ENCODE data around the gene RBBP4.
"Not testable (repeated sequence)": the region's sequence is repeated elsewhere in the genome, so short reads cannot be mapped to it uniquely, and the experiment has no call there.

RBBP4 gene

DNA sequence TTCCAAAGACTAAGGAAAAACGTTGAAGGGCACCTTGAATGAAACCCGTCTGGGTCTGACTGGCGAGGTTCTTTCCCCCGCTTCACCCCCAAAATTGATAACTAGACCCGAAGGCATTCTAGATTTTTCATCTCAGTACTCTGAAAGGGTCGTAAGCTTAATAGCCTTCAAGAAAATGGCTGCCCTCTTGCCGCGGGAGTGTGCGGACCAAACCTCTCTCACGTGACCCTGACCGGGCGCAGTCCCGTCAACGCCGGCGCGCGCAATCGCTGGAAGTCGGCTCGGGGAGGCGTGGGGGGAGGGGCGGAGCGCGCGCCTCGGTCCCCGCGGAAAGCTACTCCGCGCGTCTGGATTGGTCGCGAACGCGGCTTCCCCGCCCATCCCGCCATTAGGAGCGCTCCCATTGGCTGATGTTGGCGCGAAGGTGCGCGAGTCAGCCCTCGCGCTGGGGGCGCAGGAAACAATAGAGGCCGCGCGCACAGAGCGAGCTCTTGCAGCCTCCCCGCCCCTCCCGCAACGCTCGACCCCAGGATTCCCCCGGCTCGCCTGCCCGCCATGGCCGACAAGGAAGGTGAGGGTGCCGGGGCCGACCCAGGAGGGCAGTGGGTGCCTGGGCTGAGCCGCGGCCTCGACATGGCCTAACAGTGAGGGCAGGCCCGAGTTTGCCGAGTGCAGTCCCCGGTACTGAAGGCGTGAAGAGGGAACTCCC lies at the start of gene RBBP4:
TSS of gene RBBP4 (plus strand) at position 457 of the 709 bp plus-strand sequence. CDS start at position 556, 99 bp downstream.
- DNase-seq, result peak; percentile 99

GRCh38 chr1:32605711-32606424 lies 45.1 kb upstream of the RBBP4 start:
- DNase-seq, result no peak

GRCh38 chr1:32606565-32607371 lies 44.2 kb upstream of the RBBP4 start:
- DNase-seq, result no peak

DNA sequence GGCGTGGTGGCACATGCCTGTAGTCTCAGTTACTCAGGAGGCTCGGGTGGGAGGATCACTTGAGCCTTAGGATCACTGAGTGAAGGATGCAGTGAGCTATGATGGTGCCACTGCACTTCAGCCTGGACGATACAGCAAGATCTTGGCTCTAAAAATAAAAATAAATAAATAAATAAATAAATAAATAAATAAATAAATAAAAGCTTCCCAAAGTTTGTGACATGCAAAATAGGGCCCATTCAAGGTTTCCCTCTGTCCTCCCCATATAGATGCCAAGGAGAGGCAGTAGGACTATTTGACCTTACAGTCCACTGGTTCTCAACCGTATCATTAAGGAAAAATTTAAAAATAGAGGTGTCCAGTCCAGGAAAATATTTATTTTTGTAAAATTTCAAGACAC lies 41.8 kb upstream of the RBBP4 start:
- no peak for DNase-seq

DNA sequence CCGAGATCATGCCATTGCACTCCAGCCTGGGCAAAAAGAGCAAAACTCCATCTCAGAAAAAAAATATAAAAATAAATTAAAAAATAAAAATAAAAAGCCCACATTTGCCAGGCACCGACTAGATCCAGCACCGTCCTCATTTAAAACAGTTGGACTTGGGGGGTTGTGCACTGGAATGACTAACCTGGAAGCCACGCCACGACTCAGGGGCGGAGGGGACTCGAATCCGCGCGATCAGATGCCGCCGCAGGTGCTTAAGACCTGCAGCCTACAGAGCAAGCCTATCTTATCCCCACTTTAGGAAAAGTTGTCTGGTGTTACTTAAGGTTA lies 39.2 kb upstream of the RBBP4 start:
- no peak for DNase-seq

DNA sequence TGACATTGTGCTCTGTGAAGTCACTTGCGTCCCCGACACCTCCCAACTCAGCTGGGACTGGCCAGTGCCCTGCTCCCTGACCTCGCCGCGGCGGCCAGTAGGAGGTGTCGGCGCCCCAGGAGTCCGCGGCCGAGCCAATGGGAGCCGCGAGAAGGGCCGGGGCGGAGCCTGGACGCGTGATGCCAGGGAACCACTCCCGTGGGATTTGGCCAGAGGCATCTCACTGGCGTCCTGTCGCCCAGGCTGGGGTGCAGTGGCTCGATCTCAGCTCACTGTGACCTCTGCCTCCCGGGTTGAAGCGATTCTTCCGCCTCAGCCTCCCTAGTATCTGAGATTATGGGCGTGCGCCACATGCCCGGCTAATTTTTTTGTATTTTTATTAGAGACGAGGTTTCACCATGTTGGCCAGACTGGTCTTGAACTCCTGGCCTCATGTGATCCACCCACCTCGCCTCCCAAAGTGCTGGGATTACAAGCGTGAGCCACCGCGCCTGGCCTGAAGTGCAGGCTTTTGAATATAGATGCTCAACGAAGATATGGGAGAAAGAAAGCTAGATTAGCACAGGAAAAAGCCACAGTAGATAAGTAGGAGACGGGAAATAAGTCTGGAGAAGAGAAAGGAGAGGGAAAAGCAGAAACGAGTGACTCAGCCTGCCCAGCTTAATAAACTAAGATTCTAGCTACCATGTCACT lies 38.7 kb upstream of the RBBP4 start:
- peak; percentile 90 to 92 for DNase-seq

GRCh38 chr1:32613472-32613871 lies 37.5 kb upstream of the RBBP4 start:
- DNase-seq, result no peak

DNA sequence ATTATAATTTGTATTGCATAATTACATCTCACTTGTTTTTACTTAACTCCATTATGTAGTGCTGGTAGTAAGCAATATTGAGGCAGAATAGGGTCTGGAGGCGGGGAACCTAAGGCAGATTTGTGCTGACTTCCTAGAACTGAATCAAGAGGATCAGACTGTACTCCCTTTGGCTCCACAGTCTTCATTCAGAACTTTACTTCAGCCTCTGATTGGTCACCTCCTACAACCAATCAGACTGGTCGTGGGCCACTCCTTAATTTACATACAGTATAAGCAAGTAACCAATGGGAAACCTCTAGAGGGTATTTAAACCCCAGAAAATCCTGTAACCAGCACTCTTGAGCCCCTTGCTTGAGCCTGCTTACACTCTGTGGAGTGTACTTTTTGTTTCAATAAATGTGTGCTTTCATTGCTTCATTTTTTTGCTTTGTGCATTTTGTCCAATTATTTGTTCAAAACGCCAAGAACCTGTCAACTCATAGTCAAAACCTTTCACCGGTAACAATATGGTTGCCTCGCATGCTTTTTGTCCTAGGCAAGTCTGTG lies 32.3 kb upstream of the RBBP4 start:
- DNase-seq, result peak in 1 of 2 experiments; percentile 24

DNA sequence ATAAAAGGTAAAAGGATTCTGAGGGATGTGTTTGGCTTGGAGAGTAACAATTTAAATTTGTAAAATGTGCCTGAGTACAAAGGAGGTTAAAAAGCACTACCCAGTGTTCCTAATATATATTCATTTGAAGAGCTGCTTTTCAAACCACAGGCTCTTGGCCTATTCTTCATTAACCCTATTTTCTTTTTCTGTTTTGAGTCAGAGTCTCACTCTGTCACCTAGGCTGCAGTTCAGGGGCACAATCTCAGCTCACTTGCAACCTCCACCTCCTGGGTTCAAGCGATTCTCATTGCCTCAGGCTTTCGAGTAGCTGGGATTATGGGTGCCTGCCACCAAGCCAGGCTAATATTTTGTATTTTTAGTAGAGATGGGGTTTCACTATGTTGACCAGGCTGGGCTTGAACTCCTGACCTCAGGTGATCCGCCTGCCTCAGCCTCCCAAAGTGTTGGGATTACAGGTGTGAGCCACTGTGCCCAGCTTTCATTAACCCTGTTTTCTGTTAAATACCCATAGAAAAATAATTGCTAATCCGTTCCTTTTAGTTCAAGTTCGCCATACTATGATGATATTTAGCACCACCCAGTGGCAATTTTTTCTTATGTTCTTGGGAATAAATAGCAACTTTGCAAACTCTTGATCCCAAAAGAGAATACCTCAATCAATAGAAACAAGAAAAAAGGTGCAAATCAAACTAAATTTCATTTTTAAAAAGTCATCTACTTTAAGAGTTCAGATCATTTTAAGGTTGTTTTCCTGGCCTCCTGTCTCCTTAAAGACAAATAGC lies 31.1 kb upstream of the RBBP4 start:
- no peak for DNase-seq

- DNase-seq, result no peak
These were observed 28.8 kb upstream of the RBBP4 start for GRCh38 chr1:32622205-32622604.

- no peak for DNase-seq
These were observed 28.0 kb upstream of the RBBP4 start for GRCh38 chr1:32622806-32623681.

DNA sequence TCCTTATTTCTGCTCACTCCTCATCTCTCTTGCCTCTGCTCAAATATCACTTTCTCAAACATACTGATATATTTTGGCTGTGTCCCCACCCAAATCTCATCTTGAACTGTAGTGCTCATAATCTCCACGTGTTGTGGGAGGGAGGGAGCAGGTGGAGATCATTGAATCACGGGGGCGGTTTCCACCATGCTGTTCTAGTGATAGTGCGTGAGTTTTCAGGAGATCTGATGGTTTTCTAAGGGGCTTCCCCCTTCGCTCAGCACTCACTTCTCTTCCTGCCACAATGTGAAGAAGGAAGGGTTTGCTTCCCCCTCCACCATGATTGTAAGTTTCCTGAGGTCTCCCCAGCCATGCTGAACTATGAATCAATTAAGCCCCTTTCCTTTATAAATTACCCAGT lies 27.2 kb upstream of the RBBP4 start:
- DNase-seq, result no peak

GRCh38 chr1:32626176-32626575 lies 24.8 kb upstream of the RBBP4 start:
- no peak for DNase-seq

DNA sequence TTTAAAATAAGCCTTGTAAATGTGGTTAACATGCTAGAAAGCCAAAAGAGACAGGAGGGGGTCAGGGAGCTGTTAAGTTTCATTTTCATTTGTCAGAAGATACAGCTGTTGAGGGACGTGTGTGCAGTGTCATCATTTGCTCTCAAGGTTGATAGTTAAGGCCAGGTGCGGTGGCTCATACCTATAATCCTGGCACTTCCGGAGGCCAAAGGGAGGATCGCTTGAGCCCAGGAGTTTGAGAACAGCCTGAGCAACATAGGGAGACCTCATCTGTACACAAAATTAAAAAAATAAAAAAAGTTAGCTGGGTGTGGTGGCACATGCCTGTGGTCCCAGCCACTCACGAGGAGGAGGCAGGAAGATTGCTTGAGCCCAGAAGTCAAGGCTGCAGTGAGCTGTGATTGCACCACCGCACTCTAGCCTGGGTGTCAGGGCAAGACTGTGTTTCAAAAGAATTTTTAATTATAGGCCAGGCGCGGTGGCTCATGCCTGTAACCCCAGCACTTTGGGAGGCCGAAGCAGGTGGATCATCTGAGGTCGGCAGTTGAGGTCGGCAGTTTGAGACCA lies 23.3 kb upstream of the RBBP4 start:
- DNase-seq, result no peak

- DNase-seq, result not testable (repeated sequence)
These were observed 20.8 kb upstream of the RBBP4 start for GRCh38 chr1:32630173-32630572.

- DNase-seq, result no peak
These were observed 18.2 kb upstream of the RBBP4 start for GRCh38 chr1:32632829-32633228.

GRCh38 chr1:32635508-32636277 lies 15.3 kb upstream of the RBBP4 start:
- DNase-seq, result no peak

DNA sequence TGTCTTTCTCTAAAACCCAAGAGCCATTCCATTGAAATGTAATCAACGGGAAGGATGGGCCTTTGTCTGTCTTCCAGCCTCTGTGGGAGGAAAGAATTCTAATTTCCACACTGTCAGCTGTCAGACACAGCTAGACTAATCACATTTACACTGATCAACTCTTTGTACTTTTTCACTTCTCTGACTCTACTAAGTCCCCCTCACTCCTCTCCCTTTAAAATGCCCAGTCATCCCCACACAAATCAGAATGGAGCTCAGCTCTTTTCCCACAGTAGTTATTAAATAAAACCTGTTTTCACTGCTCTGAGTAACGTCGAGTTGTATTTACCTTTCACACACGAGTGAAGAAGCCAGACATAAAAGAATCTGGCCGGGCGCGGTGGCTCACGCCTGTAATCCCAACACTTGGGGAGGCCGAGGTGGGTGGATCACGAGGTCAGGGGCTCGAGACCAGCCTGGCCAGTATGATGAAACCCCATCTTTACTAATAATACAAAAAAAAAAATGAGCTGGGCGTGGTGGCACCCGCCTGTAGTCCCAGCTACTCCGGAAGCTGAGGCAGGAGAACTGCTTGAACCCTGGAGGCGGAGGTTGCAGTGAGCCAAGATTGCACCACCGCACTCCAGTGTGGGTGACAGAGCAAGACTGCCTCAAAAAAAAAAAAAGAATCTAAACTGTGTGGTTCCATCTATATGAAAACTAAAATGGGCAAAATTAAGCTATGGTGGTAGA lies 13.9 kb upstream of the RBBP4 start:
- no peak for DNase-seq

DNA sequence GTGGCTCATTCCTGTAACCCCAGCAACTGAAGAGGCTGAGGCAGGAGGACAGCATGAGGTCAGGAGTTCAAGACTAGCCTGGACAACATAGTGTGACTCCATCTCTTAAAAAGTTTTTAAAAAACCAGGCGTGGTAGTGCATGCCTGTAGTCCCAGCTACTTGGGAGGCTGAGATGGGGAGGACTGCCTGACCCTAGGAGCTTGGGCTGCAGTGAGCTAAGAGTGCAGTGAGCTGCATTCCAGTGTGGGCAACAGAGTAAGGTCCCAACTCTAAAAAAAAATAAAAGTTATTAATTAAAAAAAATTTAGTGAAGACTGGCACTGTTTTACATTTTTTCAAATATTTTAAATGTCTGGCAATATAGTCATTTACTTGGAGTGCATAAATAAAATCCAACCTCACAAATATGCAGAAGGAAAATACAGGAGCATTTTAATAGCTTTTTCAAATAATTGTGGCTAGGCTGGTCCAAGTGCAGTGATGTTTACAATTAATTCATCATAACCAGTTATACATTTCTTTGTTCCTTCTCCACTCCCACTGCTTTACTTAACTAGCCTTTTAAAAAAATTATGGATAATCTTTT lies 11.4 kb upstream of the RBBP4 start:
- DNase-seq, result no peak
